ENCODE results near the gene MAST1.

The MAST1 gene

GRCh38 chr19:12868540-12869112, 30.3 kb downstream of the MAST1 start:
- POLR2A ChIA-PET: no interaction called here
- Histone ChIP-seq H3K4me1 (ENCODE audit: control insufficient read depth, insufficient read depth, low read length) (peaks cover 4% of the 10 kb centered on the region), H3K4me3 (ENCODE audit: low read depth, low read length) (no peak overlapping the region), H3K36me3 (ENCODE audit: control insufficient read depth in 2 of 2, insufficient read depth in 1 of 2, low read length in 2 of 2) (peaks cover 0 to 13% of the 10 kb centered on the region in 2 experiments; a peak in 2 of 3 replicates), H3K9me3 (ENCODE audit: control insufficient read depth, insufficient read depth, low read depth, low read length) (no peaks in the 10 kb centered on the region), H3K27ac (ENCODE audit: extremely low read depth, low read depth, low read length) (no peak overlapping the region)
- TF ChIP-seq ZNF621 (tag by site-specific recombination; IDR thresholded peaks at IDR 0.05) (0 out of 2 replicates have a peak, but pooled peaks have one; percentile 40), WT1 (tag by site-specific recombination; IDR thresholded peaks at IDR 0.05) (no peak), ZFP69B (tag by site-specific recombination; IDR thresholded peaks at IDR 0.05) (peak; percentile 95), SP2 (tag by site-specific recombination; IDR thresholded peaks at IDR 0.05) (peak; percentile 80)
- TF ChIP-seq, protein P1, sequence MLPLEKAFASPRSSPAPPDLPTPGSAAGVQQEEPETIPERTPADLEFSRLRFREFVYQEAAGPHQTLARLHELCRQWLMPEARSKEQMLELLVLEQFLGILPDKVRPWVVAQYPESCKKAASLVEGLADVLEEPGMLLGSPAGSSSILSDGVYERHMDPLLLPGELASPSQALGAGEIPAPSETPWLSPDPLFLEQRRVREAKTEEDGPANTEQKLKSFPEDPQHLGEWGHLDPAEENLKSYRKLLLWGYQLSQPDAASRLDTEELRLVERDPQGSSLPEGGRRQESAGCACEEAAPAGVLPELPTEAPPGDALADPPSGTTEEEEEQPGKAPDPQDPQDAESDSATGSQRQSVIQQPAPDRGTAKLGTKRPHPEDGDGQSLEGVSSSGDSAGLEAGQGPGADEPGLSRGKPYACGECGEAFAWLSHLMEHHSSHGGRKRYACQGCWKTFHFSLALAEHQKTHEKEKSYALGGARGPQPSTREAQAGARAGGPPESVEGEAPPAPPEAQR (tag by site-specific recombination; IDR thresholded peaks at IDR 0.05): no peak
- TF ChIP-seq, protein P2, sequence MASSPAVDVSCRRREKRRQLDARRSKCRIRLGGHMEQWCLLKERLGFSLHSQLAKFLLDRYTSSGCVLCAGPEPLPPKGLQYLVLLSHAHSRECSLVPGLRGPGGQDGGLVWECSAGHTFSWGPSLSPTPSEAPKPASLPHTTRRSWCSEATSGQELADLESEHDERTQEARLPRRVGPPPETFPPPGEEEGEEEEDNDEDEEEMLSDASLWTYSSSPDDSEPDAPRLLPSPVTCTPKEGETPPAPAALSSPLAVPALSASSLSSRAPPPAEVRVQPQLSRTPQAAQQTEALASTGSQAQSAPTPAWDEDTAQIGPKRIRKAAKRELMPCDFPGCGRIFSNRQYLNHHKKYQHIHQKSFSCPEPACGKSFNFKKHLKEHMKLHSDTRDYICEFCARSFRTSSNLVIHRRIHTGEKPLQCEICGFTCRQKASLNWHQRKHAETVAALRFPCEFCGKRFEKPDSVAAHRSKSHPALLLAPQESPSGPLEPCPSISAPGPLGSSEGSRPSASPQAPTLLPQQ (tag by site-specific recombination; IDR thresholded peaks at IDR 0.05): peak; percentile 86
- TF ChIP-seq, protein P3, sequence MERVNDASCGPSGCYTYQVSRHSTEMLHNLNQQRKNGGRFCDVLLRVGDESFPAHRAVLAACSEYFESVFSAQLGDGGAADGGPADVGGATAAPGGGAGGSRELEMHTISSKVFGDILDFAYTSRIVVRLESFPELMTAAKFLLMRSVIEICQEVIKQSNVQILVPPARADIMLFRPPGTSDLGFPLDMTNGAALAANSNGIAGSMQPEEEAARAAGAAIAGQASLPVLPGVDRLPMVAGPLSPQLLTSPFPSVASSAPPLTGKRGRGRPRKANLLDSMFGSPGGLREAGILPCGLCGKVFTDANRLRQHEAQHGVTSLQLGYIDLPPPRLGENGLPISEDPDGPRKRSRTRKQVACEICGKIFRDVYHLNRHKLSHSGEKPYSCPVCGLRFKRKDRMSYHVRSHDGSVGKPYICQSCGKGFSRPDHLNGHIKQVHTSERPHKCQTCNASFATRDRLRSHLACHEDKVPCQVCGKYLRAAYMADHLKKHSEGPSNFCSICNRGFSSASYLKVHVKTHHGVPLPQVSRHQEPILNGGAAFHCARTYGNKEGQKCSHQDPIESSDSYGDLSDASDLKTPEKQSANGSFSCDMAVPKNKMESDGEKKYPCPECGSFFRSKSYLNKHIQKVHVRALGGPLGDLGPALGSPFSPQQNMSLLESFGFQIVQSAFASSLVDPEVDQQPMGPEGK (tag by site-specific recombination; IDR thresholded peaks at IDR 0.05): 0 out of 2 replicates have a peak, but pooled peaks have one; percentile 14
- CTCF ChIA-PET: no interaction called here

GRCh38 chr19:12871681-12872080, 33.4 kb downstream of the MAST1 start:
- CTCF ChIA-PET: interaction anchor here (0.5 to 1.0 kb wide), 2 partner anchors 13 to 23 kb away, joined by 3 to 4 read pairs; no protein-coding TSS in a partner anchor
- Histone ChIP-seq H3K27ac (ENCODE audit: extremely low read depth, low read depth, low read length) (no peak overlapping the region), H3K9me3 (ENCODE audit: control insufficient read depth, insufficient read depth, low read depth, low read length) (no peaks in the 10 kb centered on the region), H3K36me3 (ENCODE audit: control insufficient read depth in 2 of 2, insufficient read depth in 1 of 2, low read length in 2 of 2) (peaks cover 0 to 33% of the 10 kb centered on the region in 2 experiments; a peak in 2 of 3 replicates), H3K4me1 (ENCODE audit: control insufficient read depth, insufficient read depth, low read length) (peaks cover 4% of the 10 kb centered on the region), H3K4me3 (ENCODE audit: low read depth, low read length) (no peak overlapping the region)
- peak; percentile 66; the same call in 1 of the 2 replicates for TF ChIP-seq ZNF362 (tag by site-specific recombination; IDR thresholded peaks at IDR 0.05)
- peak; percentile 26; the same call in 1 of the 2 replicates for TF ChIP-seq GLIS1 (tag by site-specific recombination; IDR thresholded peaks at IDR 0.05)
- TF ChIP-seq BCL11A (tag by site-specific recombination; IDR thresholded peaks at IDR 0.05; ENCODE audit: low read depth): no peak
- TF ChIP-seq ZEB2 (tag by site-specific recombination; IDR thresholded peaks at IDR 0.05): peak; percentile 10; the same call in 1 of the 2 replicates
- peak; percentile 42; the same call in 1 of the 2 replicates for TF ChIP-seq ZNF629 (tag by site-specific recombination; IDR thresholded peaks at IDR 0.05)
- TF ChIP-seq ZBTB21 (tag by site-specific recombination; IDR thresholded peaks at IDR 0.05): peak; percentile 68
- TF ChIP-seq HOXC10 (CRISPR knock-in tag; IDR thresholded peaks at IDR 0.05): no peak
- TF ChIP-seq, protein P4, sequence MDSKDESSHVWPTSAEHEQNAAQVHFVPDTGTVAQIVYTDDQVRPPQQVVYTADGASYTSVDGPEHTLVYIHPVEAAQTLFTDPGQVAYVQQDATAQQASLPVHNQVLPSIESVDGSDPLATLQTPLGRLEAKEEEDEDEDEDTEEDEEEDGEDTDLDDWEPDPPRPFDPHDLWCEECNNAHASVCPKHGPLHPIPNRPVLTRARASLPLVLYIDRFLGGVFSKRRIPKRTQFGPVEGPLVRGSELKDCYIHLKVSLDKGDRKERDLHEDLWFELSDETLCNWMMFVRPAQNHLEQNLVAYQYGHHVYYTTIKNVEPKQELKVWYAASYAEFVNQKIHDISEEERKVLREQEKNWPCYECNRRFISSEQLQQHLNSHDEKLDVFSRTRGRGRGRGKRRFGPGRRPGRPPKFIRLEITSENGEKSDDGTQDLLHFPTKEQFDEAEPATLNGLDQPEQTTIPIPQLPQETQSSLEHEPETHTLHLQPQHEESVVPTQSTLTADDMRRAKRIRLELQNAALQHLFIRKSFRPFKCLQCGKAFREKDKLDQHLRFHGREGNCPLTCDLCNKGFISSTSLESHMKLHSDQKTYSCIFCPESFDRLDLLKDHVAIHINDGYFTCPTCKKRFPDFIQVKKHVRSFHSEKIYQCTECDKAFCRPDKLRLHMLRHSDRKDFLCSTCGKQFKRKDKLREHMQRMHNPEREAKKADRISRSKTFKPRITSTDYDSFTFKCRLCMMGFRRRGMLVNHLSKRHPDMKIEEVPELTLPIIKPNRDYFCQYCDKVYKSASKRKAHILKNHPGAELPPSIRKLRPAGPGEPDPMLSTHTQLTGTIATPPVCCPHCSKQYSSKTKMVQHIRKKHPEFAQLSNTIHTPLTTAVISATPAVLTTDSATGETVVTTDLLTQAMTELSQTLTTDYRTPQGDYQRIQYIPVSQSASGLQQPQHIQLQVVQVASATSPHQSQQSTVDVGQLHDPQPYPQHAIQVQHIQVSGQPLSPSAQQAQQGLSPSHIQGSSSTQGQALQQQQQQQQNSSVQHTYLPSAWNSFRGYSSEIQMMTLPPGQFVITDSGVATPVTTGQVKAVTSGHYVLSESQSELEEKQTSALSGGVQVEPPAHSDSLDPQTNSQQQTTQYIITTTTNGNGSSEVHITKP (tag by site-specific recombination; IDR thresholded peaks at IDR 0.05): peak; percentile 30
- POLR2A ChIA-PET: interaction anchor here (2.7 kb wide), 1 partner anchor 9 kb away, joined by 21 read pairs; the partner anchor contains the start of gene DNASE2
